Upper lobe of left lung (tissue), 6 donors: ENCODE measurements around the gene MVB12B. TPM values are rescaled to one million over a fixed set of nuclear protein-coding genes. Genes with fewer than 3 reads are reported as not detected.

Experiments
- ATAC-seq, 2 donors: fragments of 200-7000 bp; cut with Tn5 transposase; one replicate each; pipeline ENCODE4 v1.9.1; 2022; ENCODE audit warnings: mild to moderate bottlenecking in 2 of 2, moderate library complexity in 2 of 2; ENCODE audit not compliant: low FRiP score in 2 of 2
- DNase-seq, 2 donors: peaks; one replicate each; pipeline ENCODE4 v3.0.0-alpha.2; 2019 to 2020
- H3K27ac ChIP-seq, 4 donors: fragments of 200-600 bp; sonication (generic); one replicate each; pipeline ENCODE4 v1.5.1; 2016 to 2019
- H3K27me3 ChIP-seq, 4 donors: fragments of 200-600 bp; sonication (generic); one replicate each; pipeline ENCODE4 v1.5.1; 2017 to 2019
- H3K36me3 ChIP-seq, 4 donors: fragments of 200-600 bp; sonication (generic); one replicate each; pipeline ENCODE4 v1.5.1; 2016 to 2019
- H3K4me1 ChIP-seq, 4 donors: fragments of 200-600 bp; sonication (generic); one replicate each; pipeline ENCODE4 v1.5.1; 2018 to 2019
- H3K4me3 ChIP-seq, 4 donors: fragments of 200-600 bp; sonication (generic); one replicate each; pipeline ENCODE4 v1.5.1; 2017 to 2019; ENCODE audit warnings: mild to moderate bottlenecking in 2 of 4, moderate library complexity in 1 of 4
- H3K9me3 ChIP-seq, 4 donors: fragments of 200-600 bp; sonication (generic); one replicate each; pipeline ENCODE4 v1.5.1; 2018 to 2019
- EP300 ChIP-seq, 4 donors: sonication (generic); formaldehyde crosslinking; IDR thresholded peaks; one replicate each; pipeline ENCODE4 v1.5.1; 2017; ENCODE audit warnings: antibody characterized with exemption in 4 of 4, control low read depth in 2 of 4
- POLR2A ChIP-seq, 4 donors: fragments of 450-650 bp; IDR thresholded peaks; one replicate each; pipeline ENCODE4 v1.5.1; 2016 to 2017; ENCODE audit warnings: antibody characterized with exemption in 4 of 4, mild to moderate bottlenecking in 2 of 4
- POLR2AphosphoS5 ChIP-seq, 2 donors: sonication (generic); formaldehyde crosslinking; IDR thresholded peaks; one replicate each; pipeline ENCODE4 v1.5.1; 2017; ENCODE audit warnings: antibody characterized with exemption in 2 of 2
- WGBS, 2 donors: methylation state at CpG; one replicate each; pipeline ENCODE4 v1.1.5; 2017 to 2018; 5-methylcytosine and 5-hydroxymethylcytosine counted together
- total RNA-seq, 6 donors: library from RNA; depleted of rRNA in 4 of 6; stranded (reverse); fragments of >200 nt in 4 of 6; gene quantifications; one replicate each; pipeline versions ENCODE4 v1.1.0 to v1.2.1, GENCODE V29; 2016 to 2021
- TF ChIP-seq, protein P1 (sequence below), 6 experiments: fragments of 450-650 bp in 4 of 6; fragments of 200-600 bp in 2 of 6; sonication (generic) in 2 of 6; IDR thresholded peaks; one replicate each; pipeline ENCODE4 v1.5.1; 2016 to 2019; ENCODE audit warnings: antibody characterized with exemption in 6 of 6
- donor health status: DM: no; HTN: no; CAD: no; lungs with moderate emphysema.
- donor health status: DM: no; HTN: yes; CAD: no; lungs with severe emphysema.

MVB12B gene
- total RNA-seq, 6 donors from 2014 or later, result 36.7 to 60.7 (median 41.0) TPM

DNA sequence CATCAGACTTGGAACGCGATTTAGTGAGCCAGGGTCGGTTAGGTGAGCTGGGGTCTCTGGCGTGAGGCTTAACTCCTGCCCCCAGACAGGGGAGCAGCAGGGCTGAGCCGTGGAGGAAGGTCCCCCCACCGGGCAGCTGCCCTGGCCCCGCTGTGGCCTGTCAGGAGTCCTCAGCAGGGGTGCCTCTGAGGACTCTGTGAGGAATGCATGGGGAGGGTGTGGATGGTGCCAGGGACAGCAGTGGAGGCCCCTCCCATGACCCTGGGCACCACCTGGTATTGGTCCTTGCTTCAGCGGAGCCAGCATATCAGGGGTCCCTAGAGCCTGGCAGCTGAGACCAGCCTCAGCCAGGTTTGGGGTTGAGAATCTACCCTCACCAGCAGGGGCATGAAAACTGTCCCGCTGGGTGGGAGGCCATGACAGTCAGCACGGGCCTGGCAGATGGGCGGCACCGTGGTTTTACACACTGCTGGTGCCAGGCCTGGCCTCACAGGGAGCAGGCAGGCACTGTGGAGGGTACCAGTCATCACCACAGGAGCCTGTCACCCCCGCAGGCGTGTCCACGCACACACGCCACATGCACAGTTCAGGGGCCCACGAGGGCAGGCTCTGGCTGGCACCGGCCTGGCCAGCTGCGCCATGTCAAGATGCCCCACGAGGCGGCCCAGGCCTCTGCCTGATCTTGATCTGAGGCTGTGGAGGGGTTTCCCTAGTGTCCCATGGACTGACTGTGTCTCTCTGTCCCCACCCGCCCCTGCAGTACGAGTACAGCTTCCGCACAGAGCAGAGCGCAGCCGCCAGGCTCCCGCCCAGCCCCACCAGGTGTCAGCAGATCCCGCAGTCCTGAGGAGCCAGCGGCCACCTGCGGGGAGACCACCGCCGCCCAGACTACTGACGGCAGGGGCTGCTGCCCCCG lies 176.0 kb downstream of the MVB12B start:
- DNase-seq, result peak in 1 of 2 donors; percentile 77
- Histone ChIP-seq H3K4me3 (no peak overlapping the region), H3K9me3 (no peaks in the 10 kb centered on the region), H3K36me3 (peaks cover 6 to 34% (median 26%) of the 10 kb centered on the region in 4 donors), H3K4me1 (peaks cover 12 to 32% (median 21%) of the 10 kb centered on the region in 4 donors), H3K27ac (no peak overlapping the region), H3K27me3 (no peaks in the 10 kb centered on the region)
- ATAC-seq, result no peak
- TF ChIP-seq, protein P1, sequence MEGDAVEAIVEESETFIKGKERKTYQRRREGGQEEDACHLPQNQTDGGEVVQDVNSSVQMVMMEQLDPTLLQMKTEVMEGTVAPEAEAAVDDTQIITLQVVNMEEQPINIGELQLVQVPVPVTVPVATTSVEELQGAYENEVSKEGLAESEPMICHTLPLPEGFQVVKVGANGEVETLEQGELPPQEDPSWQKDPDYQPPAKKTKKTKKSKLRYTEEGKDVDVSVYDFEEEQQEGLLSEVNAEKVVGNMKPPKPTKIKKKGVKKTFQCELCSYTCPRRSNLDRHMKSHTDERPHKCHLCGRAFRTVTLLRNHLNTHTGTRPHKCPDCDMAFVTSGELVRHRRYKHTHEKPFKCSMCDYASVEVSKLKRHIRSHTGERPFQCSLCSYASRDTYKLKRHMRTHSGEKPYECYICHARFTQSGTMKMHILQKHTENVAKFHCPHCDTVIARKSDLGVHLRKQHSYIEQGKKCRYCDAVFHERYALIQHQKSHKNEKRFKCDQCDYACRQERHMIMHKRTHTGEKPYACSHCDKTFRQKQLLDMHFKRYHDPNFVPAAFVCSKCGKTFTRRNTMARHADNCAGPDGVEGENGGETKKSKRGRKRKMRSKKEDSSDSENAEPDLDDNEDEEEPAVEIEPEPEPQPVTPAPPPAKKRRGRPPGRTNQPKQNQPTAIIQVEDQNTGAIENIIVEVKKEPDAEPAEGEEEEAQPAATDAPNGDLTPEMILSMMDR (IDR thresholded peaks at IDR 0.05), result no peak
- no peak for TF ChIP-seq EP300 (IDR thresholded peaks at IDR 0.05)
- no peak for TF ChIP-seq POLR2AphosphoS5 (IDR thresholded peaks at IDR 0.05)
- TF ChIP-seq POLR2A (IDR thresholded peaks at IDR 0.05), result no peak
- 92 to 93% methylated on average over 5 to 23 of the region's 34 CpGs for WGBS, 2 donors

DNA sequence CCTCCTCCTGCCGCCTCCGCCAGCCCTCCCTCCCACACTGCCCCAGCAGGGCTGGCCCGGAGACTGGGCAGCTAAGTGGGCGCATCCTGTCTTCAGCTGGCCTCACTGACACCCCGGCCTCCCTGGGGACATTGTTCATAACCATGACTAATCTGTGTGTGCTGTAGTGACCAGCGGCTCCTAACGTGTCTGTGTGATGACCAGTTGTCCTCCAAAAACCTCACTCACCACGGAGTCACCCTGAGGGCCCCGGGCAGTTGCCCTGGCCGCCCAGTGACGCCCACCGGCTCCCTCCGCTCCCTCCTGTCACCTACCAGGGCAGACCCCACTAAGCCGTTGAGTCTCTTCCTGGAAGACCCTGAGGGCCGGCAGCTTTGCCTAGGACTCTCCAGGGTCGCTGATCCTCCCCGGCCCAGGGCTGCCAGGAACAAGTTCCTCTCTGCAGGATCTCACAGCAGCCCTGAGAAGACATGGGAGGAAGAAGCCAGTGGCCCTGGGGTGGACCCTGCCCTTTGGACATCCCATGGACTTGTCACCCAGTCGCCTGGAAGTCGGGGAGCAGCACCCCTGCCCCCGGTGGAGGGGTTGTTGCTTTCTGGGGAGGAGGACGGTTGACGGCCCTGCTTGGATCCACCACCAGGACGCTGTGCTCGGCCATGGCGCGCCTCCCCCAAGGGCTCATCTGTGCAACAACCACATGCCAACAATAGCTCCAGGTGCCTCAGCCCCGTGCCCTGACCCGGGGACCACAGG lies 176.9 kb downstream of the MVB12B start:
- no peak overlapping the region for H3K27ac ChIP-seq
- DNase-seq, result peak in 1 of 2 donors; percentile 70
- peaks cover 6 to 34% (median 26%) of the 10 kb centered on the region in 4 donors for H3K36me3 ChIP-seq
- no peak overlapping the region for H3K4me3 ChIP-seq
- H3K27me3 ChIP-seq, result no peaks in the 10 kb centered on the region
- H3K9me3 ChIP-seq, result no peaks in the 10 kb centered on the region
- ATAC-seq, result no peak
- H3K4me1 ChIP-seq, result peaks cover 12 to 25% (median 21%) of the 10 kb centered on the region in 4 donors
- whole genome bisulfite sequencing, 2 donors, result 77 to 95% methylated on average over 5 to 17 of the region's 28 CpGs
- TF ChIP-seq EP300 (IDR thresholded peaks at IDR 0.05), result no peak
- TF ChIP-seq POLR2A (IDR thresholded peaks at IDR 0.05), result no peak
- TF ChIP-seq POLR2AphosphoS5 (IDR thresholded peaks at IDR 0.05), result no peak
- TF ChIP-seq, protein P1 (IDR thresholded peaks at IDR 0.05), result no peak

DNA sequence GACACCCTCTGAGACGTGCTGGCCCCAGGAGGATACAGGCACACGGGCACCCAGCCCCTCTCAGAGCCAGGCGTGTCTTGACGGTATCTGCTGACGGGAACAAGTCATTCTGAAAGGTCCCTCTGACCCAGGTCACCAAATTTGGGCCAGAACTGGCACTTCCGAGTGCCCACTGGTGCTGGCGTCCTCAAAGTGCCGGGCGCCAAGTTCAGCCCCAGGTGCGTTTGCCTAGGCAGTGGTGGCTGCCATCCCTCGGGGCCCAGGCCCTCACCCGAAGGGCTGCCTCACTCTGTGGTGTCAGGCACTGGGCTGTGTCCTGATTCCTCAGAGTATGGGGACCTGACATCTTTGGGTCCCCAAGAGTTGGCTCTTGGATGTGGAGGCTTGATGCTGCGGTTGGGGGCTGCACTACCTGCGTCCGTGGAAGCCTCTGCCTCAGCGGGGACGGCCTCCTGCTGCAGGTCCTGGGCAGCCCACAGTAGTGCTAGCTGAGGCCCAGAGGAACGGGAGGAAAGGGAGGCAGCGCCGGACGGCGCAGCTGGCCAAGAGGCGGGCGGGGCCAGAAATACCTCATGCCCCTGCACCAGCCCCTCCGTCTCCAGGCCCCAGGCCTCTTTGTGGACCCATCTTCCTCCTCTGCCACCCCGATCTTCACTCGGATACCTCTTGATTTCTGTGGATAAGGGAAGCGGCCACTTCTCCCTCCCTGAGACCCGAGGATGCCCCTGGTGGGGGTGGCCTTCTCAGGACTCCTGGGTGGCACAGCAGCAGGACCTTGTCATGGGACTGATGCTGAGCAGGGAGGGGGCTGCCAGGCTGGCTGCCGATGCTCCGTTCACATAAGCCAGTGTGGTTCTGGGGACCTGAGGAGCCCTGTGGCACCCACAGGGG lies 177.7 kb downstream of the MVB12B start:
- WGBS, 2 donors, result 94 to 96% methylated on average over 15 to 31 of the region's 31 CpGs
- no peak for ATAC-seq
- Histone ChIP-seq H3K27me3 (no peaks in the 10 kb centered on the region), H3K4me3 (no peak overlapping the region), H3K27ac (no peak overlapping the region), H3K36me3 (peaks cover 6 to 34% (median 26%) of the 10 kb centered on the region in 4 donors), H3K9me3 (no peaks in the 10 kb centered on the region), H3K4me1 (peaks cover 12 to 18% (median 14%) of the 10 kb centered on the region in 4 donors)
- TF ChIP-seq, protein P1 (IDR thresholded peaks at IDR 0.05), result no peak
- no peak for TF ChIP-seq POLR2A (IDR thresholded peaks at IDR 0.05)
- no peak for TF ChIP-seq EP300 (IDR thresholded peaks at IDR 0.05)
- TF ChIP-seq POLR2AphosphoS5 (IDR thresholded peaks at IDR 0.05), result no peak
- peak in 1 of 2 donors; percentile 64 for DNase-seq

DNA sequence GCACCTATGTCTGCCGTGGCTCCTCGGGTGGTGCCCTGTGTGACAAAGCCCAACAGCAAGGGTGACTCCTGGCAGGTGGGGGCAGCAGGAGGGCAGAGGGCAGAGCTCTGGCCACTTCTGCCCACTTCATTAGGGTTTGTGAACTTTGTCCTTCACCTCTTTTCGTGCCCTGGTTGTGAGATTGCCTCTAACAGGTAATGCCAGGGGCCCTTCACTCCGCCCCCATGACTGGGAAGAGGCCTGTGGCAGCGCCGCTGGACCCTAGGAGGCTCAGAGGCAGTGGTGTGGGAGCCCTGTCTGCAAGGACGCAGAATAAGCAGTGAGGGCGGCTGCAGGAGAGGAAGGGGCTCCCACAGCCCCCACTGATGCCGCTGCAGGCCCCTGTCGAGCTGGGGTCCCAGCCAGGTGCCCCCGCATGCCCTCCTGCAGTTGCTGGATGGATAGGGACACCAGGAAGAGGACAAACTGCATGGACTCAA lies 178.4 kb downstream of the MVB12B start:
- Histone ChIP-seq H3K4me3 (no peak overlapping the region), H3K27me3 (no peaks in the 10 kb centered on the region), H3K36me3 (peaks cover 6 to 34% (median 26%) of the 10 kb centered on the region in 4 donors), H3K4me1 (peaks cover 6 to 11% (median 9%) of the 10 kb centered on the region in 4 donors), H3K9me3 (no peaks in the 10 kb centered on the region), H3K27ac (no peak overlapping the region)
- no peak for ATAC-seq
- WGBS, 2 donors, result 98% methylated on average over 9 of the region's 11 CpGs; no CpG with 5 or more reads in 1 of the 2 donors
- TF ChIP-seq EP300 (IDR thresholded peaks at IDR 0.05) (no peak), POLR2A (IDR thresholded peaks at IDR 0.05) (no peak), POLR2AphosphoS5 (IDR thresholded peaks at IDR 0.05) (no peak)
- TF ChIP-seq, protein P1 (IDR thresholded peaks at IDR 0.05), result no peak
- no peak for DNase-seq
